NCI-H1930 (cell line): ENCODE measurements around the gene ZDHHC23.

Source experiments
- DNase-seq, 2 experiments: peaks; one replicate each; lab custom pipeline; 2025; lab: John Stamatoyannopoulos, UW

The ZDHHC23 gene

DNA sequence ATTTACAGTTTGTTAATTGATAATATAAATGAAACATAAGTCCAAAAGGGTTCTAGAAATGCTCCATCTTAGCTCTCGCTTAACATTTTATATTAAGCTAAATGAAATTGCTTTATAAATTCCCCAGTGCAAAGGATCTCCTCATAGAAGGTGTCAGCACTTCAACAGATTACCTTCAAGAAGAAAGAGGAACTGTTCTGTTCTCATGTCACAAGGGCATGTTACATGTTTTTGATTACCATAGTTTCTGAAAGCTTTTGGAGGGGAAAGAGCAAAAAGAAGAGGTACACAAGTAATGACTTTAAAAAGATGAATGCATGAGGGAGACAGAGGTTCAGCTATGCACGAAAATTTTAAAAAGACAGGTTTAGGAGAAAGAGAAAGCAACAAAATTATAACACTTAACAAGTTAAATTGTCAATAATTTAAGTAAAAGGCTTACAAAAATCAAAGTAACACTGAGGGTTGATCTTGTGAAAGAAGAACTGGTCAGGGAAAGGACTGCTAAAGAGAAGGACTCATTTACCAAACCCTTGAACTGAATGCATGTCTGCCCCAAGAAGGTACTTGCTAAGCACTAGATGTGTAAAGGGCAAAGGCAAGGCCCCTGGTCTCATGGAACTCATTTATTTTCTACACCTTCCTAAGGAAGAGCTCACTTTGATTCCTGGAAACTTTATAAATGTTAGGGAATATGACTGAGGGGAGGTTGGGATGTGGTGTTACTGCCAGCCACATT lies 63.4 kb downstream of the ZDHHC23 start:
- DNase-seq = no peak
